Astrocyte of the cerebellum (primary cell): ENCODE results near the gene NSD2.
"Not testable (repeated sequence)": the region's sequence is repeated elsewhere in the genome, so short reads cannot be mapped to it uniquely, and the experiment has no call there.

Experiments used
- DNase-seq: peaks from one replicate; pipeline ENCODE4 v3.0.0-alpha.2; 2011; ENCODE audit warnings: low read depth
- H3K4me3 ChIP-seq: 2 replicates; pipeline ENCODE4 v1.5.1; 2011; ENCODE audit warnings: mild to moderate bottlenecking, low read depth, low read length, moderate library complexity
- in situ Hi-C: cut with HindIII; loops from 2 replicates; pipeline ENCODE4 v1.10.0; 2017; ENCODE audit warnings: low sequenced_read_pairs
- TF ChIP-seq, protein P1 (sequence below): IDR thresholded peaks from 2 replicates; pipeline ENCODE4 v1.5.1; 2012; ENCODE audit warnings: low read length, low read depth, moderate library complexity, mild to moderate bottlenecking; ENCODE audit errors: missing control alignments

The NSD2 gene

DNA sequence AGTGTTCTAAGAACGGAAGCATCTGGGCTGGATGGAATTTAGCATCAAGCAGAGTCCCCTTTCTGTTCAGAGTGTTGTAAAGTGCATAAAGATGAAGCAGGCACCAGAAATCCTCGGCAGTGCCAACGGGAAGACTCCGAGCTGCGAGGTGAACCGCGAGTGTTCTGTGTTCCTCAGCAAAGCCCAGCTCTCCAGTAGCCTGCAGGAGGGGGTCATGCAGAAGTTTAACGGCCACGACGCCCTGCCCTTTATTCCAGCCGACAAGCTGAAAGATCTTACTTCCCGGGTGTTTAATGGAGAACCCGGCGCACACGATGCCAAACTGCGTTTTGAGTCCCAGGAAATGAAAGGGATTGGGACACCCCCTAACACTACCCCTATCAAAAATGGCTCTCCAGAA, 29.4 kb downstream of the NSD2 start:
- TF ChIP-seq, protein P1, sequence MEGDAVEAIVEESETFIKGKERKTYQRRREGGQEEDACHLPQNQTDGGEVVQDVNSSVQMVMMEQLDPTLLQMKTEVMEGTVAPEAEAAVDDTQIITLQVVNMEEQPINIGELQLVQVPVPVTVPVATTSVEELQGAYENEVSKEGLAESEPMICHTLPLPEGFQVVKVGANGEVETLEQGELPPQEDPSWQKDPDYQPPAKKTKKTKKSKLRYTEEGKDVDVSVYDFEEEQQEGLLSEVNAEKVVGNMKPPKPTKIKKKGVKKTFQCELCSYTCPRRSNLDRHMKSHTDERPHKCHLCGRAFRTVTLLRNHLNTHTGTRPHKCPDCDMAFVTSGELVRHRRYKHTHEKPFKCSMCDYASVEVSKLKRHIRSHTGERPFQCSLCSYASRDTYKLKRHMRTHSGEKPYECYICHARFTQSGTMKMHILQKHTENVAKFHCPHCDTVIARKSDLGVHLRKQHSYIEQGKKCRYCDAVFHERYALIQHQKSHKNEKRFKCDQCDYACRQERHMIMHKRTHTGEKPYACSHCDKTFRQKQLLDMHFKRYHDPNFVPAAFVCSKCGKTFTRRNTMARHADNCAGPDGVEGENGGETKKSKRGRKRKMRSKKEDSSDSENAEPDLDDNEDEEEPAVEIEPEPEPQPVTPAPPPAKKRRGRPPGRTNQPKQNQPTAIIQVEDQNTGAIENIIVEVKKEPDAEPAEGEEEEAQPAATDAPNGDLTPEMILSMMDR, result no peak
- no peak overlapping the region for H3K4me3 ChIP-seq
- in situ Hi-C loops, result no loop called here
- no peak for DNase-seq

DNA sequence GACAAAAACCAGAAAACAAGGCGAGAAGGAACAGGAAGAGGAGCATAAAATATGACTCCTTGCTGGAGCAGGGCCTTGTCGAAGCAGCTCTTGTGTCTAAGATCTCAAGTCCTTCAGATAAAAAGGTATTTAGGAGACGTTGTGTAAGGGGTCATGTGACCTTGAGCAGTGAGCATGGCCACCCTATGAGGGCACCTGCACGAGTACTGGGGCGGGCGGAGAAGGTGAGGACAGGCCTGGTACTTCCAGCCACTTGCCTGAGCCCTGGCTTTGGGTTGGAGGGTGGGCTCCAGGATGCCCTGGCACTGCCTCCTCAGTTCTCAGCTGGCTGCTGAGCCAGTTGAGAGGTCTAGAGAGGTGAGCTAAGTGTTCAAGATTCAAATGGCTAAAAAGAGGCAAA, 29.9 kb downstream of the NSD2 start:
- DNase-seq, result no peak
- no peak overlapping the region for H3K4me3 ChIP-seq
- TF ChIP-seq, protein P1, result no peak
- in situ Hi-C loops, result no loop called here

DNA sequence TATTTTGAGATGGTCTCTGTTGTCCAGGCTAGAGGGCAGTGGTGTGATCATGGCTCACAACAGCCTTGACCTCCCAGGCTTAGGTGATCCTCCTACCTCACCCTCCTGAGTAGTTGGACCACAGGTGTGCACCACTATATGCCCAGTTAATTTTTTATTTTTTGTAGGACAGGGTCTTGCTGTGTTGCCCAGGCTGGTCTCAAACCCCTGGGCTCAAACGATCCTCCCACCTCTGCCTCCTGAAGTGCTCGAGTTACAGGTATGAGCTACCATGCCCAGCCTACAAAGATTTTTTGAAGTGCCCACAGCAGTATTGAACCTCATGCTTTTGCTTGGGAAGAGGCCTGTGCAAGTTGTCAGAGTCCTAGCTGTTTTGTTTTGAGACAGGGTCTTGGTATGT, 31.1 kb downstream of the NSD2 start:
- in situ Hi-C loops, result no loop called here
- no peak overlapping the region for H3K4me3 ChIP-seq
- TF ChIP-seq, protein P1, result no peak
- no peak for DNase-seq

DNA sequence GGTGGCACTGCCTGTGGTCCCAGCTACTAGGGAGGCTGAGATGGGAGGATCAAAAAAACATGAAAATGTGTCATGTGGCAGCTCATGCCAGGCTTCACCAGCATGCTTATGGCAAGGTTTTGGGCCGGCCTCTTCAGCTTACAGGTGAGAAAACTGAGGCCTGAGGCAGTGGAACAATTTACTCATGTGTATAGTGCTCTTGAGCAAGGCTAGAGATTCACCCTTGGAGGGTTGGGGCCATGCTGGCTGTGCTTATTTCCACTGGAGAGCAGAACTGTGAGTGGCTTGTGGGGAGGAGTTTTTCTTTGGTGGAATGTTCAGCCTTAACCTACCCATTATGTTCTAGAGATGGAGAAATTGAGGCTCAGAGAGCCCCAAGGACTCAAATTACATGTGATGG, 31.8 kb downstream of the NSD2 start:
- DNase-seq, result no peak
- TF ChIP-seq, protein P1, result no peak
- in situ Hi-C loops, result no loop called here
- no peak overlapping the region for H3K4me3 ChIP-seq

DNA sequence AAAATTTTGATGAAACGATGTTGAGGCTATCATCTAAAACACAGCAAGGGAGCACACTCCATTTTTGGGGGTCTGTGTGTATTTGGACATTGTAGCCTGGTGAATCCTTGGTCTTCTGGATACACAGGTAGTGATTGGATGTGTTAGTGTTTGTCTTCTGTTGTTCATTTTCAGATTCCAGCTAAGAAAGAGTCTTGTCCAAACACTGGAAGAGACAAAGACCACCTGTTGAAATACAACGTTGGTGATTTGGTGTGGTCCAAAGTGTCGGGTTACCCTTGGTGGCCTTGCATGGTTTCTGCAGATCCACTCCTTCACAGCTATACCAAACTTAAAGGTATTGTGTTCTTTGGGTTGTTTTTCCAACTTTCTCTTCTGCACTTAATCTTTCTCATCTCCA, 32.8 kb downstream of the NSD2 start:
- TF ChIP-seq, protein P1, result no peak

DNA sequence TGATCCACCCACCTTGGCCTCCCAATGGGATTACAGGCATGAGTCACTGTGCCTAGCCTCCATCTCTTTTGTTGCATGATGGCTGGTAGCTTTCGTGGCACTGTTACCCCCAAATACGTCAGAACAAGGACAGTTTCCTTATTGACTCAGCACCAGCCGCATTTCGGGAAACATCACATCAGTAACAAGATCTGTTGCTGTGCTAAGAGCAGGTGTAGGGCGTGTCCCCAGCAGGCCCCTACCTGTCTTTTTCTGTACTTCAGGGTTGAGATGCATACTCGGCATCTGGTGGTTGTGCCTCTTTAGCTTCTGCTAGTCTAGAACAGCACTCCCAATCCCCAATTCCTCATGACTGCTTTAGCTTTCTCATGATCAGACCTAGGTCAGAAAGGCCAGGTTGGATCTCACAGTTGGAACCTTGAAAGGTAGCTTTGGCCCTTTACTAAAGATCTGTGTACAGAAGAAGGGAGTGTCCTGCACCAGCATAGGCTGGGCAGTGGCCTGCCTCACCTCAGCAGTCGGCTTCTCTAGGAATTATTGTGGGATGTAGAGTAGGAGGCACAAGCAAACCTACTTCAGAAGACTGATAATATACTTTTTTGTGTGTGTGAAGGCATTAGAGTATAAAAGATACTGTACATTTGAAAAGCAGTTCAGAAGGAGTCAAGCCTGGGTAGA, 36.8 kb downstream of the NSD2 start:
- H3K4me3 ChIP-seq, result no peak overlapping the region
- in situ Hi-C loops, result no loop called here
- TF ChIP-seq, protein P1, result no peak
- no peak for DNase-seq

More for the DNA sequence above, 32.8 kb downstream of the NSD2 start:
- DNase-seq, result no peak
- in situ Hi-C loops, result no loop called here
- no peak overlapping the region for H3K4me3 ChIP-seq

DNA sequence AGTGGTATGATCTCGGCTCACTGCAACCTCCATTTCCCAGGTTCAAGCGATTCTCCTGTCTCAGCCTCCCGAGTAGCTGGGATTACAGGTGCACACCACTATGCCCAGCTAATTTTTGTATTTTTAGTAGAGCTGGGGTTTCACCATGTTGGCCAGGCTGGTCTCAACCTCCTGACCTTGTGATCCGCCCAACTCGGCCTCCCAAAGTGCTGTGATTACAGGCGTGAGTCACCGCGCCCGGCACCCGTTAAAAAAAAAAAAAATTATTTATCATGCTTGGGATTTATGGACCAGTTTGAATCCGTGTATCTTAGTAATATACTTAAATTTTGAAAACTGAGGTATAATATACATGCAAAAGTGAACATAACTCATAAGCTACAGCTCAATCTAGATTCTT, 38.5 kb downstream of the NSD2 start:
- in situ Hi-C loops, DNase-seq, H3K4me3 ChIP-seq: not testable (repeated sequence)
